Activated naive CD8-positive, alpha-beta T cell treated with anti-CD3 and anti-CD28 coated beads for 36 hours (primary cell): Measurements from ENCODE around the gene PSAPL1. TPM values are rescaled to one million over a fixed set of nuclear protein-coding genes. Genes with fewer than 3 reads are reported as not detected.

Source experiments
- DNase-seq: peaks from one replicate; pipeline ENCODE4 v3.0.0; 2021
- H3K27ac Mint-ChIP-seq: one replicate; pipeline ENCODE4 v1.8.0; 2022; ENCODE audit warnings: mild to moderate bottlenecking, moderate library complexity, mixed read lengths
- H3K27me3 Mint-ChIP-seq: one replicate; pipeline ENCODE4 v1.8.0; 2022; ENCODE audit warnings: mild to moderate bottlenecking, mixed read lengths
- H3K36me3 Mint-ChIP-seq: one replicate; pipeline ENCODE4 v1.8.0; 2021; ENCODE audit warnings: mild to moderate bottlenecking, mixed read lengths
- H3K4me1 Mint-ChIP-seq: one replicate; pipeline ENCODE4 v1.8.0; 2021; ENCODE audit warnings: mixed read lengths
- H3K4me3 Mint-ChIP-seq: one replicate; pipeline ENCODE4 v1.8.0; 2022; ENCODE audit warnings: mild to moderate bottlenecking, moderate library complexity, mixed read lengths
- H3K9me3 Mint-ChIP-seq: one replicate; pipeline ENCODE4 v1.8.0; 2022; ENCODE audit warnings: mixed read lengths
- total RNA-seq, 2 experiments: library from RNA; stranded (reverse); gene quantifications; one replicate each; pipeline ENCODE4 v1.2.3, GENCODE V29; 2021

Gene PSAPL1
- total RNA-seq, 2 experiments from 2014 or later = not detected

GRCh38 chr4:7381890-7382633 lies 52.7 kb downstream of the PSAPL1 start:
- Mint-ChIP-seq H3K27me3 (peaks cover 16% of the 10 kb centered on the region), H3K27ac (no peak overlapping the region), H3K4me1 (no peaks in the 10 kb centered on the region), H3K4me3 (no peak overlapping the region), H3K9me3 (no peaks in the 10 kb centered on the region), H3K36me3 (no peaks in the 10 kb centered on the region)
- DNase-seq = no peak

GRCh38 chr4:7381221-7381889 lies 53.4 kb downstream of the PSAPL1 start:
- Mint-ChIP-seq H3K9me3 (no peaks in the 10 kb centered on the region), H3K4me3 (no peak overlapping the region), H3K27me3 (peaks cover 23% of the 10 kb centered on the region), H3K36me3 (no peaks in the 10 kb centered on the region), H3K4me1 (no peaks in the 10 kb centered on the region), H3K27ac (no peak overlapping the region)
- DNase-seq = no peak

Other genes starting within 250 kb of the PSAPL1 start
- not detected for gene SORCS2, start 242.4 kb downstream of the PSAPL1 start, total RNA-seq